Measurements from ENCODE around the gene BPIFA3.

The BPIFA3 gene

DNA sequence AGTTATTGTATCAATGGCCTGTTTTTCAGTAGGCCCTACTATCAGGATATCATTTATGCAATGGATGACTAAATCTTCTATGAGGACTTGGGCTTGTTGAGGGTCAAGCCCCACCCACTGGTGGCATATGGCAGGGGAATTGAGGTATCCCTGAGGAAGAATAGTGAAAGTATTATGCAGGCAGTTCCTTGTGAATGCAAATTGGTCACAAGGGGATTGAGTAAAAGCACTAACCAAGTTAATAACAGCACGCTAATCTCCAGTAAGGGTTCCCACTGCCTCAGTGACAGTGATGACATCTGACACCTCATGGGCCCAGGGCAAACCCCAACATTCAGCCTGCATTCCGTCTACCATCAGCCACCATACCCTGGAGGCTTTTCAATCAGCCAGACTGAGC lies 33.5 kb downstream of the BPIFA3 start:
- TF ChIP-seq, protein P1, sequence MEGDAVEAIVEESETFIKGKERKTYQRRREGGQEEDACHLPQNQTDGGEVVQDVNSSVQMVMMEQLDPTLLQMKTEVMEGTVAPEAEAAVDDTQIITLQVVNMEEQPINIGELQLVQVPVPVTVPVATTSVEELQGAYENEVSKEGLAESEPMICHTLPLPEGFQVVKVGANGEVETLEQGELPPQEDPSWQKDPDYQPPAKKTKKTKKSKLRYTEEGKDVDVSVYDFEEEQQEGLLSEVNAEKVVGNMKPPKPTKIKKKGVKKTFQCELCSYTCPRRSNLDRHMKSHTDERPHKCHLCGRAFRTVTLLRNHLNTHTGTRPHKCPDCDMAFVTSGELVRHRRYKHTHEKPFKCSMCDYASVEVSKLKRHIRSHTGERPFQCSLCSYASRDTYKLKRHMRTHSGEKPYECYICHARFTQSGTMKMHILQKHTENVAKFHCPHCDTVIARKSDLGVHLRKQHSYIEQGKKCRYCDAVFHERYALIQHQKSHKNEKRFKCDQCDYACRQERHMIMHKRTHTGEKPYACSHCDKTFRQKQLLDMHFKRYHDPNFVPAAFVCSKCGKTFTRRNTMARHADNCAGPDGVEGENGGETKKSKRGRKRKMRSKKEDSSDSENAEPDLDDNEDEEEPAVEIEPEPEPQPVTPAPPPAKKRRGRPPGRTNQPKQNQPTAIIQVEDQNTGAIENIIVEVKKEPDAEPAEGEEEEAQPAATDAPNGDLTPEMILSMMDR (conservative IDR thresholded peaks at IDR 0.05; ENCODE audit: control insufficient read depth, insufficient read depth, low read depth, low read length), result no peak
- DNase-seq (ENCODE audit: low read depth), result peak; percentile 3
- no peak overlapping the region for H3K4me3 ChIP-seq (ENCODE audit: control insufficient read depth, low read depth, low read length)

DNA sequence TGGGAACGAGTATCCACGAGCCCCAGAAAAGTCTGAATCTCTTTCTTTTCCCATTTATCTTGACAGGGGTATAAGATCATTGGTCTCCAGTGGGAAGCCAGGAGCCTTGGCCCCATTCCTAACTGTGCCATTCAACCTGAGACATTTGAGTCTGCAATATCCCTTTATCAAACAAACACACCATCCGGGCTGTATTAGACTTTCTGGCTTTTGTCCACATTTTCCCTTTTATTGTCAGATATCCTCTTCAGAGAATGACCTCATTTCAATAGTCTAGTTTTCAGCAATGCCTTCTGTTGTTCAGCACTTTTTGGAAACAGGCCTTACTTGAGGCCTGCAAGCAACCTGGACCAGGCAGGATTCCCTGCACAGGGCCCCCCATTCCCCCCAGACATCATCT lies 34.3 kb downstream of the BPIFA3 start:
- no peak overlapping the region for H3K4me3 ChIP-seq (ENCODE audit: control insufficient read depth, low read depth, low read length)
- DNase-seq (ENCODE audit: low read depth), result no peak
- TF ChIP-seq, protein P1 (conservative IDR thresholded peaks at IDR 0.05; ENCODE audit: control insufficient read depth, insufficient read depth, low read depth, low read length), result no peak

DNA sequence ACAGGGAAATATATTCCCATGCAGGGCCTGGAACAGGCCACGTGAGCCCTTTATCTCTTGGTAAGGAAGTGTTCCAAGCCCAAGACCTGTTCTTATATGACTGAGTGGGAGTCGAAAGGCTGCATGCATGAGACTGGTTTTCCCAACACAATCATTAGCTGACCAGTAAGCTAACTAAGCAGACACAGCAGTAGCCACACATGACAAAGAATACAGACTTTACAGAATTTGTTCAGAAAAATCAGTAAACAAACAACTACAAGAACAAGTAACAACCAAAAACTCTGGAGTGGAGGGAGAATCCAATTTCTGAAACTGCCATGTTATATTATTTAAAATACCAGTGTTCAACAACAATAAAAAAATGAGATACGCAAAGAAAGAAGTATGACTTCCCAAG lies 35.3 kb downstream of the BPIFA3 start:
- no peak overlapping the region for H3K4me3 ChIP-seq (ENCODE audit: control insufficient read depth, low read depth, low read length)
- TF ChIP-seq, protein P1 (conservative IDR thresholded peaks at IDR 0.05; ENCODE audit: control insufficient read depth, insufficient read depth, low read depth, low read length), result no peak
- DNase-seq (ENCODE audit: low read depth), result no peak

DNA sequence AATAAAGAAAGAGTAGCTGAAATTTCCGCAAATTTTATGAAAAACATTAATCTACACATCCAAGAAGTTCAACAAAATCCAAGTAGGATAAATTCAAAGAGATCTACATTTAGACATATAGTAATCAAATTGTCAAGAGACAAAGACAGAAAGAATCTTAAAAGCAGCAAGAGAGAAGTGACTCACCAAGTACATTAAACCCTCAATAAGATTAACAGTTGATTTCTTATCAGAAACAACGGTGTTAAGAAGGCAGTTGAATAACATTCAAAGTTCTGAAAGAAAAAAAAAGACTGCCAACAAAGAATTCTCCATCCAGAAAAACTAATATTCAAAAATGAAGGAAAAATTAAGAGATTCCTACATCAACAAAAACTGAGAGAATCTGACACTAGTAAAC lies 37.9 kb downstream of the BPIFA3 start:
- H3K4me3 ChIP-seq (ENCODE audit: control insufficient read depth, low read depth, low read length), result no peak overlapping the region
- DNase-seq (ENCODE audit: low read depth), result no peak
- TF ChIP-seq, protein P1 (conservative IDR thresholded peaks at IDR 0.05; ENCODE audit: control insufficient read depth, insufficient read depth, low read depth, low read length), result no peak

DNA sequence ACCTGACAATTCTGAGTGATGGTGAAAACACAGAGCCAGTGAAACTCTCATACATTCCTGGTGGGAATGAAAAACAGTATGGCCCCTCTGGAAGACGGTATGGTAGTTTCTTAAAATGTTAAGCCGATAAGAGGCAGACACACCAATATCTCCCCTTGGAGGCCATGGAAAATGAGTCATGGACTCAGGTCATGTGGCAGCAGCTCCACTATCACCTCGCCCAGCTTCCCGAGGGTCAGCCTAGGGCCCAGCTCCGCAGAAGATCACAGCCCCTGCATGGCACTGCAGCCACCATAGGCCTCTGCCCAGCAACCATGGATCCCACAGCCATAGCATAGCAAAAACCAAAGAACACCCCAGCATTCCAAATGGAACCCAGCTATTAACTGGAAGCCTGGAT lies 40.1 kb downstream of the BPIFA3 start:
- H3K4me3 ChIP-seq (ENCODE audit: control insufficient read depth, low read depth, low read length), result no peak overlapping the region
- no peak for DNase-seq (ENCODE audit: low read depth)
- TF ChIP-seq, protein P1 (conservative IDR thresholded peaks at IDR 0.05; ENCODE audit: control insufficient read depth, insufficient read depth, low read depth, low read length), result no peak

DNA sequence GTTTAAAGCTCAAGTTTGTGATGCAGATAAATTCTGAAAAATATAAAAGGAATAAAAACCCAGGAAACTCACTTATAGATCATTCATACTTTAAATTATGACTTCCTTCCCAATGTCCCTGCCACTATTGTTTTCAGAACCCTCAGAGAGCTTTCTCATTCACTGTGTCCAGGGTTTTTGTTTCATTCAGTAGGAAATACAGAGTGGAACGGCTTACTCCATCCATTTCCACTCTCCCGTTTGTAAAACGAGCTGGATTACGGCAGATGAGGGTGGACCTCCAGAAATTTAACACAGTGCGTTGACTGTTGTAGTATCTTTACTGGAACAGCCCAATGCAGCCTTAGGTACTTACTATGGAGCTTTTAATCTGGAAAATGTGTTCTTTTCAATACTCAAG lies 42.2 kb downstream of the BPIFA3 start:
- TF ChIP-seq, protein P1 (conservative IDR thresholded peaks at IDR 0.05; ENCODE audit: control insufficient read depth, insufficient read depth, low read depth, low read length), result no peak
- no peak overlapping the region for H3K4me3 ChIP-seq (ENCODE audit: control insufficient read depth, low read depth, low read length)
- DNase-seq (ENCODE audit: low read depth), result no peak

DNA sequence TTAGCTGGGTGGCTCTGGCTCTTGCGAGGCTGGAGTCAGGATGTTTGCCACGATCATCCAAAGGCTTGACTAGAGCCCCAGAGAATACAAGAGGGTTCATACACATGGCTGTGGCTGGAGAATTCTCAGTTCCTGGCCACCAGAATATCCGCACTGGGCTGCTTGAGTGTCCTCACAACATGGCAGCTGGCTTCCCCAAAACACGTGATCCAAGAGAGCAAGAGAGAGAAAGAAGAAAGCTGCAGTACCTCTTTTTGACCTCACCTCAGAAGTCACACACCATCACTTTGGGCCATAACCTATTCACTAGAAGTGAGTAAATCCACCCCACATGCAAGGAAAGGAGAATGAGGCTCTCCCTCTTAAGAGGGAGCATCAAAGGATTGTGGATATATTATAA lies 44.3 kb downstream of the BPIFA3 start:
- H3K4me3 ChIP-seq (ENCODE audit: control insufficient read depth, low read depth, low read length), result no peak overlapping the region
- DNase-seq (ENCODE audit: low read depth), result no peak
- TF ChIP-seq, protein P1 (conservative IDR thresholded peaks at IDR 0.05; ENCODE audit: control insufficient read depth, insufficient read depth, low read depth, low read length), result no peak
